PC-9 (cell line): ENCODE measurements around the gene PODXL. TPM values are rescaled to one million over a fixed set of nuclear protein-coding genes. Genes with fewer than 3 reads are reported as not detected.

ENCODE experiments used
- BruUV-seq: library from RNA; stranded (reverse); fragments of 400-500 nt; replicated peaks from 2 replicates; lab custom pipeline; 2021; lab: Mats Ljungman, UMichigan
- CTCF ChIA-PET: fragments of 300-600 bp; sonication (Branson Sonifier 250); formaldehyde crosslinking; loops from one replicate; lab custom pipeline; 2022; ENCODE audit warnings: antibody characterized with exemption; lab: Charles Lee
- POLR2A ChIA-PET: fragments of 300-600 bp; sonication (Branson Sonifier 250); formaldehyde crosslinking; loops from one replicate; lab custom pipeline; 2022; ENCODE audit warnings: antibody characterized with exemption; ENCODE audit not compliant: unreplicated experiment; lab: Charles Lee
- DNase-seq, 2 experiments: peaks; one replicate each; pipeline versions ENCODE4 v3.0.0 to v3.0.0-alpha.2; 2015 to 2022; ENCODE audit warnings: mixed read lengths in 1 of 2
- H2AFZ ChIP-seq: fragments of 200-600 bp; sonication (generic); 2 replicates; pipeline ENCODE4 v1.8.1; 2017; ENCODE audit warnings: antibody characterized with exemption
- H3F3A ChIP-seq: fragments of 200-600 bp; sonication (generic); 2 replicates; pipeline ENCODE4 v1.8.1; 2017; ENCODE audit warnings: antibody characterized with exemption, mild to moderate bottlenecking, low read depth; ENCODE audit not compliant: insufficient read depth
- H3K27ac ChIP-seq: fragments of 200-600 bp; sonication (generic); 2 replicates; pipeline ENCODE4 v1.6.1; 2016; ENCODE audit warnings: mixed run types
- H3K27me3 ChIP-seq: fragments of 200-600 bp; sonication (generic); 2 replicates; pipeline ENCODE4 v1.6.1; 2016; ENCODE audit warnings: low read depth, mixed run types; ENCODE audit not compliant: insufficient read depth
- H3K36me3 ChIP-seq: fragments of 200-600 bp; sonication (generic); 2 replicates; pipeline ENCODE4 v1.6.1; 2016; ENCODE audit warnings: low read depth, mixed run types
- H3K4me1 ChIP-seq: fragments of 200-600 bp; sonication (generic); replicated peaks from 2 replicates; pipeline ENCODE4 v1.6.1; 2016; ENCODE audit warnings: mixed run types; ENCODE audit not compliant: insufficient read depth
- H3K4me2 ChIP-seq: fragments of 200-600 bp; sonication (generic); 2 replicates; pipeline ENCODE4 v1.6.1; 2017; ENCODE audit warnings: mixed run types
- H3K4me3 ChIP-seq: fragments of 200-600 bp; sonication (generic); 2 replicates; pipeline ENCODE4 v1.6.1; 2016; ENCODE audit warnings: mixed run types
- H3K79me2 ChIP-seq: fragments of 200-600 bp; sonication (generic); 2 replicates; pipeline ENCODE4 v1.6.1; 2017; ENCODE audit warnings: low read depth, mixed run types
- H3K9me2 ChIP-seq: fragments of 200-600 bp; sonication (generic); 2 replicates; pipeline ENCODE4 v1.8.1; 2017; ENCODE audit warnings: mild to moderate bottlenecking; ENCODE audit not compliant: insufficient read depth
- H3K9me3 ChIP-seq: fragments of 200-600 bp; sonication (generic); 2 replicates; pipeline ENCODE4 v1.8.1; 2016; ENCODE audit warnings: low read depth; ENCODE audit not compliant: insufficient read depth
- H4K20me1 ChIP-seq: fragments of 200-600 bp; sonication (generic); 2 replicates; pipeline ENCODE4 v1.8.1; 2017; ENCODE audit not compliant: insufficient read depth
- EZH2 ChIP-seq: fragments of 200-600 bp; sonication (generic); IDR thresholded peaks from 2 replicates; pipeline ENCODE4 v1.8.0; 2017; ENCODE audit warnings: antibody characterized with exemption, low read depth
- intact Hi-C: fragments of 100-400 bp; cut with micrococcal nuclease; formaldehyde crosslinking; loops from one replicate; pipeline ENCODE4 v1.10.0; 2022; ENCODE audit not compliant: unreplicated experiment
- total RNA-seq: library from RNA; stranded (reverse); gene quantifications from 2 replicates; pipeline ENCODE4 v1.2.3, GENCODE V29; 2021
- TF ChIP-seq, protein P1 (sequence below): fragments of 200-600 bp; sonication (generic); conservative IDR thresholded peaks from 2 replicates; pipeline ENCODE4 v1.6.1; 2017; ENCODE audit warnings: mixed run types, antibody characterized with exemption, mild to moderate bottlenecking, moderate library complexity

PODXL gene
- total RNA-seq, 1 experiment from 2014 or later: 75.3 TPM

DNA sequence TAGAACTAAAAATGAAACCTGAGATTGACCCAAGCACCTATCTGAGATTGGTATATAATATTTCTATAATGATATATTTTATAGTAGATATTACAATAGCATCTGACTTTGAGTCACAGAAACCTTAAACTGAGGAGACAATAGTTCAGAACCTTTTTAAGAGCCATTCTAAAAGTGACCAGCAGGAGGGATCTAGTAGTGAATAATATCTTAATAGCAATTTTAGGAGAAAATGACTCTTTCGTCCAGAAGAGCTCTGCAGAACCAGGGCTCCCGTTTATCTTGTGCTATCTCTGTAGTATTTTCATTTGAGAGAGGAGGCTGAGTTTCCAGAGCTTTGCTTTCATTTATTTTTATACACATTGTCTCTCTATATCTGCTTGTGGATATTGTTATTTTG lies 68.1 kb downstream of the PODXL start:
- TF ChIP-seq, protein P1, sequence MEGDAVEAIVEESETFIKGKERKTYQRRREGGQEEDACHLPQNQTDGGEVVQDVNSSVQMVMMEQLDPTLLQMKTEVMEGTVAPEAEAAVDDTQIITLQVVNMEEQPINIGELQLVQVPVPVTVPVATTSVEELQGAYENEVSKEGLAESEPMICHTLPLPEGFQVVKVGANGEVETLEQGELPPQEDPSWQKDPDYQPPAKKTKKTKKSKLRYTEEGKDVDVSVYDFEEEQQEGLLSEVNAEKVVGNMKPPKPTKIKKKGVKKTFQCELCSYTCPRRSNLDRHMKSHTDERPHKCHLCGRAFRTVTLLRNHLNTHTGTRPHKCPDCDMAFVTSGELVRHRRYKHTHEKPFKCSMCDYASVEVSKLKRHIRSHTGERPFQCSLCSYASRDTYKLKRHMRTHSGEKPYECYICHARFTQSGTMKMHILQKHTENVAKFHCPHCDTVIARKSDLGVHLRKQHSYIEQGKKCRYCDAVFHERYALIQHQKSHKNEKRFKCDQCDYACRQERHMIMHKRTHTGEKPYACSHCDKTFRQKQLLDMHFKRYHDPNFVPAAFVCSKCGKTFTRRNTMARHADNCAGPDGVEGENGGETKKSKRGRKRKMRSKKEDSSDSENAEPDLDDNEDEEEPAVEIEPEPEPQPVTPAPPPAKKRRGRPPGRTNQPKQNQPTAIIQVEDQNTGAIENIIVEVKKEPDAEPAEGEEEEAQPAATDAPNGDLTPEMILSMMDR: peak; percentile 62
- TF ChIP-seq EZH2: no peak
- H3K36me3 ChIP-seq: peaks cover 18% of the 10 kb centered on the region; the same call in 1 of the 2 replicates
- ChIA-PET CTCF (no interaction called here), POLR2A (interaction anchor here (0.6 kb wide), 1 partner anchor 241 kb away, joined by 3 read pairs; no protein-coding TSS in a partner anchor)
- H3K9me3 ChIP-seq: no peaks in the 10 kb centered on the region; the same call in 1 of the 2 replicates
- H3K79me2 ChIP-seq: no peaks in the 10 kb centered on the region
- H3K4me3 ChIP-seq: no peak overlapping the region
- no peak for DNase-seq
- H2AFZ ChIP-seq: no peak overlapping the region
- no peaks in the 10 kb centered on the region for H3K27me3 ChIP-seq
- intact Hi-C loops: no loop called here
- H3K9me2 ChIP-seq: no peaks in the 10 kb centered on the region
- H3K27ac ChIP-seq: no peak overlapping the region
- no TSS peak for BruUV-seq
- peaks cover 13% of the 10 kb centered on the region; the same call in 1 of the 2 replicates for H3F3A ChIP-seq
- no peaks in the 10 kb centered on the region for H3K4me1 ChIP-seq
- no peak overlapping the region for H3K4me2 ChIP-seq
- no peaks in the 10 kb centered on the region; the same call in 1 of the 2 replicates for H4K20me1 ChIP-seq

DNA sequence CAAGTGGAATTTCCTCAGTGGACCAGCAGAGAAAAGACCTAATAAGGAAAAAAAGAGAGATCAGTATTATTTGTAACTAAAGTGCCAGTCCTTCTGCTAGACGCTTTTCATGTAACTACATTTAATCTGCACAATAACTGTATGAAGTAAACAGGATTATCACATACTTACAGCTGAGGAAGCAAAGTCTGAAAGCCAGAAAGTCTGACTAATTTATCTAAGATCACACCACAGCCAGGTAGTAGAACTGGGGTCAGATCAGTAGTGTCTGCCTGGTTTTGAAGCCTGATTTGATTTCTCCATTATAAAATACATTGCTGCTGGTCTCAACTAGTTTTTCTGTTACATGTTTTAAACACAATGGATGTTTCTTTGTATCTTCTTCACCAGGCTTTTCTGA lies 69.2 kb downstream of the PODXL start:
- no peak overlapping the region for H3K4me3 ChIP-seq
- H3K36me3 ChIP-seq: peaks cover 19% of the 10 kb centered on the region; the same call in 1 of the 2 replicates
- H4K20me1 ChIP-seq: no peaks in the 10 kb centered on the region; the same call in 1 of the 2 replicates
- no peak overlapping the region for H2AFZ ChIP-seq
- H3K79me2 ChIP-seq: no peaks in the 10 kb centered on the region
- H3K4me1 ChIP-seq: no peaks in the 10 kb centered on the region
- H3F3A ChIP-seq: peaks cover 13% of the 10 kb centered on the region; the same call in 1 of the 2 replicates
- no peaks in the 10 kb centered on the region for H3K9me2 ChIP-seq
- no peaks in the 10 kb centered on the region; the same call in 1 of the 2 replicates for H3K9me3 ChIP-seq
- intact Hi-C loops: no loop called here
- H3K4me2 ChIP-seq: no peak overlapping the region
- H3K27ac ChIP-seq: no peak overlapping the region
- no TSS peak for BruUV-seq
- DNase-seq: no peak
- ChIA-PET POLR2A (no interaction called here), CTCF (no interaction called here)
- H3K27me3 ChIP-seq: no peaks in the 10 kb centered on the region
- TF ChIP-seq, protein P1: no peak
- no peak for TF ChIP-seq EZH2

DNA sequence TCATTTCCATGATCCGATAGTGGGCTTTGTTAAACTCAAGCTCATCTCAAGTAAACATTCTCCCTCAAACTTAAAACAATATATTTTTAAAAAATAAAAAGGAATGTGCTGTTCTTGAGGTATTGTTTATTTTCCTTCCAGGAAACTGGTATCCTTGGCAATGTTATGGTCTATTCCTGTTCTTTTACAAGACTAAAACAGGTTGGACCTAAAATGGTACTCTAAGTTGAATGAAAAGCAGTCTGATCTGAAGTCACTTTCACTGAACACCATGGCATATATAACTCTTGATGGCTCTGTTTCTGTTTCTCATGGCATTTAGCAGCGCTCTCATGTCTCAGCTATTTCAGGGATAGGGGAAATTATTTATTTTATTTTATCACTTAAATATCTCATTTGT lies 70.1 kb downstream of the PODXL start:
- intact Hi-C loops: no loop called here
- no peak overlapping the region for H3K4me3 ChIP-seq
- no peak overlapping the region for H3K27ac ChIP-seq
- no TSS peak for BruUV-seq
- no peaks in the 10 kb centered on the region for H3K27me3 ChIP-seq
- DNase-seq: no peak
- H2AFZ ChIP-seq: no peak overlapping the region
- H3F3A ChIP-seq: peaks cover 13% of the 10 kb centered on the region; the same call in 1 of the 2 replicates
- TF ChIP-seq, protein P1: no peak
- TF ChIP-seq EZH2: no peak
- H3K4me2 ChIP-seq: no peak overlapping the region
- POLR2A ChIA-PET: no interaction called here
- peaks cover 19% of the 10 kb centered on the region; the same call in 1 of the 2 replicates for H3K36me3 ChIP-seq
- no peaks in the 10 kb centered on the region for H3K79me2 ChIP-seq
- CTCF ChIA-PET: no interaction called here
- no peaks in the 10 kb centered on the region; the same call in 1 of the 2 replicates for H3K9me3 ChIP-seq
- no peaks in the 10 kb centered on the region; the same call in 1 of the 2 replicates for H4K20me1 ChIP-seq
- H3K4me1 ChIP-seq: no peaks in the 10 kb centered on the region
- no peaks in the 10 kb centered on the region for H3K9me2 ChIP-seq
